ENCODE data around the gene METTL15.
"Not testable (repeated sequence)": the region's sequence is repeated elsewhere in the genome, so short reads cannot be mapped to it uniquely, and the experiment has no call there.

METTL15 gene

DNA sequence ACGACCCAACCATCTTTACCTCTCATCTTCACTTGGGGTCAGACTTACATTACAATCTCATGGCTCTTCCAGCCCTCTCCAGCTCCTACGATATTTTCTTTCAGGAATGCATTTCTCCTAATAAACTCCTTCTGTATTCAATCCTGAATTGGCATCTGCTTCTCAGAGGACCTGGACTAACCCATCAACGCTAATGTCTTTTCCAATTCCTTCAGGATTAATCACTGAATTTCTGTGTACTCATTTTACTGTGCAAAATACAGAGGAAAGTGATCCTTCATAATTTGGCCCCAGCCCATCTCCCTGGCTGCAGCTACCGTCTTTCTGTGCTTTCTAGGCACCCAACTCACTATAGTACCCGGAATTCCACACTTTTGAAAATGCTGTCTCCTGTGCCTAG, 239.2 kb downstream of the METTL15 start:
- no peaks in the 10 kb centered on the region for H3K27me3 ChIP-seq (replicated peaks; ENCODE audit: control insufficient read depth, insufficient read depth, low read length)
- no peak overlapping the region for H3K4me3 ChIP-seq (replicated peaks; ENCODE audit: low read depth, low read length)
- TF ChIP-seq, protein P1, sequence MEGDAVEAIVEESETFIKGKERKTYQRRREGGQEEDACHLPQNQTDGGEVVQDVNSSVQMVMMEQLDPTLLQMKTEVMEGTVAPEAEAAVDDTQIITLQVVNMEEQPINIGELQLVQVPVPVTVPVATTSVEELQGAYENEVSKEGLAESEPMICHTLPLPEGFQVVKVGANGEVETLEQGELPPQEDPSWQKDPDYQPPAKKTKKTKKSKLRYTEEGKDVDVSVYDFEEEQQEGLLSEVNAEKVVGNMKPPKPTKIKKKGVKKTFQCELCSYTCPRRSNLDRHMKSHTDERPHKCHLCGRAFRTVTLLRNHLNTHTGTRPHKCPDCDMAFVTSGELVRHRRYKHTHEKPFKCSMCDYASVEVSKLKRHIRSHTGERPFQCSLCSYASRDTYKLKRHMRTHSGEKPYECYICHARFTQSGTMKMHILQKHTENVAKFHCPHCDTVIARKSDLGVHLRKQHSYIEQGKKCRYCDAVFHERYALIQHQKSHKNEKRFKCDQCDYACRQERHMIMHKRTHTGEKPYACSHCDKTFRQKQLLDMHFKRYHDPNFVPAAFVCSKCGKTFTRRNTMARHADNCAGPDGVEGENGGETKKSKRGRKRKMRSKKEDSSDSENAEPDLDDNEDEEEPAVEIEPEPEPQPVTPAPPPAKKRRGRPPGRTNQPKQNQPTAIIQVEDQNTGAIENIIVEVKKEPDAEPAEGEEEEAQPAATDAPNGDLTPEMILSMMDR (IDR thresholded peaks at IDR 0.05; ENCODE audit: insufficient read depth, low read length, poor library complexity, severe bottlenecking): no peak
- H3K36me3 ChIP-seq (ENCODE audit: control insufficient read depth, insufficient read depth, low read length): no peaks in the 10 kb centered on the region
- DNase-seq (ENCODE audit: extremely low read depth, insufficient read length): no peak

DNA sequence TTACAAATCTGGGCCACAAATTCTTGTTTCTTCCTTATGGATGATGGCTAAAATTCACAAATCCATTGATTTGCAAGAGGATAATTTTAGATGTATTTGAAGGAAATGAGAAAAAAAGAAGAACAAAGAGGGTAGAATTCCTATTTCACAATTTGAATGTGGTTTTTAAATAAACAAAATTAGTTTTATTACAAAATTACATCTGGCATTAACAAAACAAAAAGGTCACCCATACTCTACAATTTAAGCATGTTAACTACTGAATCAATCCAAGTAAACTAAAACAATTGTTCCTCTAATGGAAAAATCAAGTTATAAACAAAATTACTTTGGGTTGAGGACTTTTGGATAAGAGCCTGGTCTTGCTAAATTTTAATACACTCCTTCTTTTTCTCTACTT, 242.0 kb downstream of the METTL15 start:
- Histone ChIP-seq H3K4me3 (replicated peaks; ENCODE audit: low read depth, low read length) (no peak overlapping the region), H3K36me3 (ENCODE audit: control insufficient read depth, insufficient read depth, low read length) (no peaks in the 10 kb centered on the region), H3K27me3 (replicated peaks; ENCODE audit: control insufficient read depth, insufficient read depth, low read length) (no peaks in the 10 kb centered on the region)
- TF ChIP-seq, protein P1 (IDR thresholded peaks at IDR 0.05; ENCODE audit: insufficient read depth, low read length, poor library complexity, severe bottlenecking): no peak
- DNase-seq (ENCODE audit: extremely low read depth, insufficient read length): no peak

DNA sequence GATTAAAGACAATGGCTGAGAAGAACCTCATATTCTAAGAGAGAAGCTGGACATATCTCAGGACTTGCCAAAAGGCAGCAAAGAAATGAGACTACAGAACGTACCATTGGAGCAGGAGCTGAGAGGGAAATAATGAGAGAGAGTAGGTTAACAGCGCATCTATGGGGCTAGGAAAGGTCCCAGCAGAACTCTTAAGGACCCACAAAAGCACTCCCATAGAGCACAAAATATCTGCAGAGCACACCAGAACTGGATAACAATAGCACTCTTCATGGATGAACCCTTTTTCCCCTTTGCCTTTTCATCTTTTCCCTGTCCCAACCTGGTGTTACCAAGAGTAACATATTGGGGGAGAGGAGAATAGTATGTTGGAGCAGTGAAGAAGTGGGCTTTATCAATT, 245.8 kb downstream of the METTL15 start:
- Histone ChIP-seq H3K36me3 (ENCODE audit: control insufficient read depth, insufficient read depth, low read length) (no peaks in the 10 kb centered on the region), H3K27me3 (replicated peaks; ENCODE audit: control insufficient read depth, insufficient read depth, low read length) (no peaks in the 10 kb centered on the region), H3K4me3 (replicated peaks; ENCODE audit: low read depth, low read length) (no peak overlapping the region)
- no peak for DNase-seq (ENCODE audit: extremely low read depth, insufficient read length)
- TF ChIP-seq, protein P1 (IDR thresholded peaks at IDR 0.05; ENCODE audit: insufficient read depth, low read length, poor library complexity, severe bottlenecking): no peak

DNA sequence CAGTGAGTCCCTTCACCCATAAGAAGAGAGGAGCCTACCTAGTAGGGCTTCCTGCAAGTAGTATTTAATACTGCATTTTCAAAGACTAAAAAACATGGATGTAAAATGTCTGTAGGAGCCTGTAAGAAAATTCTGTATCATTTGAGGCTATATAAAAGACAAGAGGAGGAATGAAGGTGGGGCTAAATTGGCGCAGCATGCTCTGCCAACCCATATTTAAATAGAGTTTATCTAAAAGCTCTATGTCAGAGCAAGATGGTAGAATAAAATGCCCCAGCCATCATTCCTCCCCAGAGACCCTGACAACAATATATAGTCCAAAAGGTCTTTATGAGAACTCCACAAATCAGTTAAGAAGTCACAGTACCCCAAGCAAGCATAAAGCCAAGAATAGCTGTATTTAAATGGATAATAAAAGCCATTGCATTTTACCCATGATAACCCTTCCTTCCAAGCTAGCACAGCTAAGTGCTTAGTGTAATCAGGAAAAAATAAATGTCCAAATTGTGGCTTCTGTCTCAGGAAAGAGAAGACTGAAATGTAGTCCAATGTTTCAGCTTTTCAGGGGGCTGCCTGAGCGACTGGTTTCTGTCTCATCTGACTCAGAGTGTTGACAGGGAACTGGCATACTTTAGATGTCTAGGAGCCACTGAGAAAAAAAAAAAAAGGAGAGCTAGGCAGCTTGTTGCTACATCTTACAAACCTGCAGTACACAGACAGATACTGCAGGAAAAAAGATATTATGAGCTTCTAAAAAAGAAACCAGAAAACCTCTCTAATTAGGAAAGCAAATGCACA, 258.6 kb downstream of the METTL15 start:
- Histone ChIP-seq H3K36me3 (ENCODE audit: control insufficient read depth, insufficient read depth, low read length) (no peaks in the 10 kb centered on the region), H3K27me3 (replicated peaks; ENCODE audit: control insufficient read depth, insufficient read depth, low read length) (no peaks in the 10 kb centered on the region), H3K4me3 (replicated peaks; ENCODE audit: low read depth, low read length) (no peak overlapping the region)
- no peak for DNase-seq (ENCODE audit: extremely low read depth, insufficient read length)
- TF ChIP-seq, protein P1 (IDR thresholded peaks at IDR 0.05; ENCODE audit: insufficient read depth, low read length, poor library complexity, severe bottlenecking): no peak

DNA sequence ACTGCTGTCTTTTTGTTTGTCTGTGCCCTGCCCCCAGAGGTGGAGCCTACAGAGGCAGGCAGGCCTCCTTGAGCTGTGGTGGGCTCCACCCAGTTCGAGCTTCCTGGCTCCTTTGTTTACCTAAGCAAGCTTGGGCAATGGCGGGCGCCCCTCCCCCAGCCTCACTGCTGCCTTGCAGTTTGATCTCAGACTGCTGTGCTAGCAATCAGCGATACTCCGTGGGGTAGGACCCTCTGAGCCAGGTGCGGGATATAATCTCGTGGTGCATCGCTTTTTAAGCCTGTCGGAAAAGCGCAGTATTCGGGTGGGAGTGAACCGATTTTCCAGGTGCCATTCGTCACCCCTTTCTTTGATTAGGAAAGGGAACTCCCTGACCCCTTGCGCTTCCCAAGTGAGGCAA, 269.9 kb downstream of the METTL15 start:
- H3K36me3 ChIP-seq (ENCODE audit: control insufficient read depth, insufficient read depth, low read length); H3K27me3 ChIP-seq (replicated peaks; ENCODE audit: control insufficient read depth, insufficient read depth, low read length); H3K4me3 ChIP-seq (replicated peaks; ENCODE audit: low read depth, low read length); DNase-seq (ENCODE audit: extremely low read depth, insufficient read length): not testable (repeated sequence)
